H9 (cell line): Measurements from ENCODE around the gene INHBC. TPM values are rescaled to one million over a fixed set of nuclear protein-coding genes. Genes with fewer than 3 reads are reported as not detected.

Experiments
- DNase-seq: peaks from one replicate; pipeline ENCODE4 v3.0.0-alpha.2; 2017
- H2AFZ ChIP-seq: one replicate; pipeline ENCODE4 v1.6.1; 2013; ENCODE audit warnings: mild to moderate bottlenecking, low read length, control low read depth, moderate library complexity
- H2AK5ac ChIP-seq: 2 replicates; pipeline ENCODE4 v1.6.1; 2013; ENCODE audit warnings: low read length, control low read depth, mixed read lengths; ENCODE audit not compliant: insufficient read length
- H2BK120ac ChIP-seq: one replicate; pipeline ENCODE4 v1.6.1; 2013; ENCODE audit warnings: low read depth, mild to moderate bottlenecking, low read length, control low read depth, inconsistent platforms; ENCODE audit not compliant: poor library complexity, severe bottlenecking
- H2BK12ac ChIP-seq: 2 replicates; pipeline ENCODE4 v1.6.1; 2013; ENCODE audit warnings: low read length, control low read depth, mixed read lengths, low read depth; ENCODE audit not compliant: insufficient read length
- H2BK15ac ChIP-seq: 2 replicates; pipeline ENCODE4 v1.6.1; 2013; ENCODE audit warnings: low read depth, low read length, control low read depth
- H2BK20ac ChIP-seq: one replicate; pipeline ENCODE4 v1.6.1; 2013; ENCODE audit warnings: low read depth, mild to moderate bottlenecking, low read length, control low read depth, inconsistent platforms; ENCODE audit not compliant: poor library complexity, severe bottlenecking
- H2BK5ac ChIP-seq: 2 replicates; pipeline ENCODE4 v1.6.1; 2013; ENCODE audit warnings: low read length, control low read depth, mixed read lengths; ENCODE audit not compliant: insufficient read length
- H3K14ac ChIP-seq: 2 replicates; pipeline ENCODE4 v1.6.1; 2013; ENCODE audit warnings: low read length, control low read depth; ENCODE audit not compliant: insufficient read depth
- H3K18ac ChIP-seq: 2 replicates; pipeline ENCODE4 v1.6.1; 2013; ENCODE audit warnings: low read depth, mild to moderate bottlenecking, mixed read lengths, low read length, control low read depth; ENCODE audit not compliant: insufficient read length
- H3K23ac ChIP-seq: 2 replicates; pipeline ENCODE4 v1.6.1; 2013; ENCODE audit warnings: low read length, control low read depth, mixed read lengths, low read depth; ENCODE audit not compliant: insufficient read length
- H3K23me2 ChIP-seq: 2 replicates; pipeline ENCODE4 v1.6.1; 2013; ENCODE audit warnings: low read depth, mild to moderate bottlenecking, mixed read lengths, low read length, control low read depth; ENCODE audit not compliant: insufficient read length, poor library complexity, severe bottlenecking
- H3K27ac ChIP-seq: 2 replicates; pipeline ENCODE4 v1.5.1; 2013; ENCODE audit warnings: low read length, control low read depth, mixed read lengths, low read depth; ENCODE audit not compliant: insufficient read length
- H3K27me3 ChIP-seq: 2 replicates; pipeline ENCODE4 v1.6.1; 2013; ENCODE audit warnings: low read length, control low read depth, inconsistent platforms; ENCODE audit not compliant: insufficient read depth
- H3K4ac ChIP-seq: 2 replicates; pipeline ENCODE4 v1.6.1; 2013; ENCODE audit warnings: low read depth, mild to moderate bottlenecking, control low read depth, inconsistent platforms, low read length, moderate library complexity
- H3K4me1 ChIP-seq: 2 replicates; pipeline ENCODE4 v1.6.1; 2013; ENCODE audit warnings: low read length, control low read depth, inconsistent platforms; ENCODE audit not compliant: insufficient read depth
- H3K4me2 ChIP-seq: 2 replicates; pipeline ENCODE4 v1.6.1; 2013; ENCODE audit warnings: low read length, control low read depth, mixed read lengths; ENCODE audit not compliant: insufficient read length, insufficient read depth
- H3K56ac ChIP-seq: 2 replicates; pipeline ENCODE4 v1.6.1; 2013; ENCODE audit warnings: low read depth, mild to moderate bottlenecking, mixed read lengths, low read length, control low read depth; ENCODE audit not compliant: insufficient read length
- H3K79me1 ChIP-seq: 2 replicates; pipeline ENCODE4 v1.6.1; 2013; ENCODE audit warnings: low read depth, mild to moderate bottlenecking, moderate library complexity, low read length, control low read depth, inconsistent platforms; ENCODE audit not compliant: insufficient read depth, poor library complexity, severe bottlenecking
- H3K79me2 ChIP-seq: 2 replicates; pipeline ENCODE4 v1.6.1; 2013; ENCODE audit warnings: low read length, control low read depth, inconsistent platforms; ENCODE audit not compliant: insufficient read depth
- H3K9ac ChIP-seq: 2 replicates; pipeline ENCODE4 v1.6.1; 2013; ENCODE audit warnings: low read length, control low read depth, mixed read lengths; ENCODE audit not compliant: insufficient read length; ENCODE audit errors: extremely low read depth
- H3K9me3 ChIP-seq: one replicate; pipeline ENCODE4 v1.6.1; 2013; ENCODE audit warnings: low read depth, low read length, inconsistent platforms; ENCODE audit not compliant: control insufficient read depth
- H3T11ph ChIP-seq: one replicate; pipeline ENCODE4 v1.6.1; 2013; ENCODE audit warnings: mild to moderate bottlenecking, low read length, control low read depth, inconsistent platforms
- H4K20me1 ChIP-seq: one replicate; pipeline ENCODE4 v1.6.1; 2013; ENCODE audit not compliant: control insufficient read depth, insufficient read length, insufficient read depth
- H4K5ac ChIP-seq: 2 replicates; pipeline ENCODE4 v1.6.1; 2013; ENCODE audit warnings: low read depth, mild to moderate bottlenecking, mixed read lengths, low read length, control low read depth; ENCODE audit not compliant: insufficient read length
- H4K8ac ChIP-seq: replicated peaks from 2 replicates; pipeline ENCODE4 v1.6.1; 2013; ENCODE audit warnings: low read length, control low read depth, mixed read lengths, low read depth; ENCODE audit not compliant: insufficient read length
- H4K91ac ChIP-seq: 2 replicates; pipeline ENCODE4 v1.6.1; 2013; ENCODE audit warnings: low read depth, mild to moderate bottlenecking, moderate library complexity, mixed read lengths, low read length, control low read depth; ENCODE audit not compliant: insufficient read length
- H3K27ac Mint-ChIP-seq, 3 experiments: 2 replicates in 2 of 3; 3 replicates in 1 of 3; pipeline ENCODE4 v1.8.0; 2020 to 2021; ENCODE audit warnings: mixed read lengths in 3 of 3, mild to moderate bottlenecking in 1 of 3, moderate library complexity in 1 of 3
- H3K27me3 Mint-ChIP-seq: 2 replicates; pipeline ENCODE4 v1.8.0; 2021; ENCODE audit warnings: low read depth, mild to moderate bottlenecking, moderate library complexity, mixed read lengths
- H3K36me3 Mint-ChIP-seq, 3 experiments: 2 replicates in 2 of 3; 3 replicates in 1 of 3; pipeline ENCODE4 v1.8.0; 2020 to 2021; ENCODE audit warnings: low read depth in 3 of 3, mixed read lengths in 3 of 3; ENCODE audit not compliant: insufficient read depth in 1 of 3
- H3K4me1 Mint-ChIP-seq, 2 experiments: 2 replicates each; pipeline ENCODE4 v1.8.0; 2020; ENCODE audit warnings: mixed read lengths in 2 of 2
- H3K4me3 Mint-ChIP-seq, 2 experiments: 2 replicates in 1 of 2; 3 replicates in 1 of 2; pipeline ENCODE4 v1.8.0; 2020 to 2021; ENCODE audit warnings: mild to moderate bottlenecking in 2 of 2, mixed read lengths in 2 of 2, moderate library complexity in 1 of 2
- H3K9me3 Mint-ChIP-seq, 2 experiments: 2 replicates in 1 of 2; 3 replicates in 1 of 2; pipeline ENCODE4 v1.8.0; 2020; ENCODE audit warnings: mild to moderate bottlenecking in 2 of 2, mixed read lengths in 2 of 2, moderate library complexity in 1 of 2
- CTCF ChIP-seq: fragments of 200-600 bp; sonication (generic); conservative IDR thresholded peaks from 3 replicates; pipeline ENCODE4 v1.8.0; 2021; ENCODE audit warnings: antibody characterized with exemption, mild to moderate bottlenecking
- WGBS: extraction: QIAGEN DNeasy Blood & Tissue Kit; methylation state at CpG from one replicate; pipeline ENCODE4 v1.1.7; 2013; ENCODE audit warnings: missing lambda C conversion rate, low lambda C conversion rate, mixed read lengths; ENCODE audit not compliant: insufficient read length; ENCODE audit errors: extremely low coverage; 5-methylcytosine and 5-hydroxymethylcytosine counted together
- total RNA-seq: library from RNA; stranded (reverse); gene quantifications from 2 replicates; pipeline ENCODE4 v1.2.1, GENCODE V29; 2021

The INHBC gene
- total RNA-seq, 1 experiment from 2014 or later, result not detected

DNA sequence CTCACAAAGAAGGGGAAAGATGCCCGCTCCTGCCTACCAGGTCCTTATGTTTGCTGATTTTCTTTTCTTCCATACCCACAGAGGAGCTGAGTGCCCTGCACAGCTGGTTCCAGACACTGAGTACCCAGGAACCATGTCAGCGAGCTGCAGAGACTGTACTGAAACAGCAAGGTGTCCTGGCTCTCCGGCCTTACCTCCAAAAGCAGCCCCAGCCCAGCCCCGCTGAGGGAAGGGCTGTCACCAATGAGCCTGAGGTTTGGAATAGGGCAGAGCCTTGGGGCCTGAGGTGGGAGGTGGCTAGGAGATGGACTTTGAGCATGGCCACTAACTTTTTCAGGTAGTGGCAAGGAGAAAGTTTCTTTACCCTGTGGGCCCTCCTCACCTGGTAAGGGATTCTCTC is 55.5 kb downstream of the INHBC start:
- Histone ChIP-seq H4K8ac (no peak overlapping the region), H4K20me1 (no peaks in the 10 kb centered on the region), H3K4ac (no peak overlapping the region), H3K4me2 (no peak overlapping the region), H2BK5ac (no peak overlapping the region), H2BK12ac (no peak overlapping the region), H4K91ac (no peak overlapping the region), H3K9me3 (no peaks in the 10 kb centered on the region), H3K14ac (no peak overlapping the region), H2BK20ac (no peak overlapping the region), H3K27me3 (no peaks in the 10 kb centered on the region), H2AFZ (no peak overlapping the region), H3K18ac (no peak overlapping the region), H3K4me1 (peaks cover 2% of the 10 kb centered on the region; the same call in 1 of the 2 replicates), H3K23me2 (peaks cover 5% of the 10 kb centered on the region), H2AK5ac (no peak overlapping the region), H3K79me2 (peaks cover 8% of the 10 kb centered on the region; the same call in 1 of the 2 replicates), H3K56ac (no peak overlapping the region), H2BK120ac (no peak overlapping the region), H4K5ac (no peak overlapping the region), H2BK15ac (no peak overlapping the region), H3K79me1 (no peaks in the 10 kb centered on the region), H3K9ac (no peak overlapping the region), H3T11ph (no peak overlapping the region), H3K23ac (no peak overlapping the region), H3K27ac (no peak overlapping the region)
- no peak for DNase-seq
- no peaks in the 10 kb centered on the region for H3K27me3 Mint-ChIP-seq
- peak overlapping the region in 1 of 2 experiments; percentile 97; a peak in 1 of 5 replicates for H3K4me3 Mint-ChIP-seq
- H3K4me1 Mint-ChIP-seq, result peaks cover 7 to 8% of the 10 kb centered on the region in 2 experiments
- no peak overlapping the region; a peak in 1 of 7 replicates for H3K27ac Mint-ChIP-seq
- peaks cover 55 to 61% (median 55%) of the 10 kb centered on the region in 3 experiments for H3K36me3 Mint-ChIP-seq
- no peak for TF ChIP-seq CTCF
- H3K9me3 Mint-ChIP-seq, result peaks cover 3 to 6% of the 10 kb centered on the region in 2 experiments; a peak in 3 of 5 replicates
- no CpG with 5 or more reads among the region's 4 CpGs for WGBS
